Vagina (tissue), 2 donors: Measurements from ENCODE around the gene LOXL4.

Experiments
- CTCF ChIP-seq, 3 experiments: fragments of 450-650 bp in 2 of 3; fragments of 200-600 bp in 1 of 3; sonication (generic) in 1 of 3; IDR thresholded peaks; one replicate each; pipeline ENCODE4 v1.5.1; 2017 to 2019; ENCODE audit warnings: antibody characterized with exemption in 3 of 3, mild to moderate bottlenecking in 2 of 3, moderate library complexity in 2 of 3
- POLR2A ChIP-seq, 2 donors: fragments of 450-650 bp; IDR thresholded peaks; one replicate each; pipeline ENCODE4 v1.6.1; 2017; ENCODE audit warnings: antibody characterized with exemption in 2 of 2, mild to moderate bottlenecking in 2 of 2, moderate library complexity in 2 of 2
- POLR2AphosphoS5 ChIP-seq, 2 donors: sonication (generic); formaldehyde crosslinking; IDR thresholded peaks; one replicate each; pipeline ENCODE4 v1.9.0; 2017; ENCODE audit warnings: antibody characterized with exemption in 2 of 2, mild to moderate bottlenecking in 2 of 2, low read depth in 1 of 2; ENCODE audit not compliant: insufficient read depth in 1 of 2

DNA sequence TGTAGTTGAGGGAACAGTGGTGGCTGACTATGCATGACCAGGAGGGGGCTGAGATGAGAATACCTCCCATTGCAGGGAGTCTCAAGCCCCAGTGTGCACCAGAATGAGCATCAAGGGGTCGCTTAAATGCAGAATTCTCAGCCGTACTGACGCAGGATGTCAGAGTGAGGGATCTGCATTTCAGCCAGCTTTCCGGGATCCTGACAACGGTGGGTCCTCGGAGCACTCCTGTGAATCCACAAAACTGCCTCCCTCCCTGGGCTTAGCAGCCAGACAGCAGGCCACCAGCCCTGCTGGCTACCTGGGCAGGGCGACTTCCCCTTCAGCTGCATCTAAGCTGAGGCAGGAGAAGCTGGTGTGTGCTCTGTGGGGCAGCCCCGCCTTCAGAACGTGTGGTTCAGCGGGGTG, 21.8 kb upstream of the LOXL4 start:
- TF ChIP-seq CTCF (IDR thresholded peaks at IDR 0.05) (no peak), POLR2A (IDR thresholded peaks at IDR 0.05) (no peak), POLR2AphosphoS5 (IDR thresholded peaks at IDR 0.05; ENCODE audit: insufficient read depth in 1 of 2, low read depth in 1 of 2) (no peak)
